HG02938 (cell line): ENCODE data around the gene TCF12.
"Not testable (repeated sequence)": the region's sequence is repeated elsewhere in the genome, so short reads cannot be mapped to it uniquely, and the experiment has no call there.

Source experiments
- ATAC-seq: cut with Tn5 transposase; IDR thresholded peaks from one replicate; pipeline ENCODE4 v1.9.1; 2021; ENCODE audit warnings: mild to moderate bottlenecking, moderate library complexity; ENCODE audit not compliant: unreplicated experiment

The TCF12 gene

DNA sequence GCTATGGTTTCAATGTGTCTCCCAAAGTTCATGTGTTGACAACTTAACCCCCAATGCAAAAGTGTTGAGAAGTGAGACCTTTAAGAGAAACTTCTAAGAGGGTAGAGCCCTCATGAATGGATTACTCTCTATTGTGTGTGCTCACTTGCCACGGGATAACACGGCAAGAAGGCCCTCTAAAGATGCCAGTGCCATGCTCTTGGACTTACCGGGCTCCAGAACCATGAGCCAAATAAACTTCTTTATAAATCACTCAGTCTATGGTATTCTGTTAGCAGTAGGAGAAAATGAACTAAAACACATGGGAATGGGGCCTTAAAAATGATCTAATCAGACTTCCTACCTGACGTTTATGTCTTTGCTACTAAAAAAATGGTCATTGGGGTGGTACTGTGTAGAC lies 2.6 kb upstream of the TCF12 start:
- no peak for ATAC-seq

DNA sequence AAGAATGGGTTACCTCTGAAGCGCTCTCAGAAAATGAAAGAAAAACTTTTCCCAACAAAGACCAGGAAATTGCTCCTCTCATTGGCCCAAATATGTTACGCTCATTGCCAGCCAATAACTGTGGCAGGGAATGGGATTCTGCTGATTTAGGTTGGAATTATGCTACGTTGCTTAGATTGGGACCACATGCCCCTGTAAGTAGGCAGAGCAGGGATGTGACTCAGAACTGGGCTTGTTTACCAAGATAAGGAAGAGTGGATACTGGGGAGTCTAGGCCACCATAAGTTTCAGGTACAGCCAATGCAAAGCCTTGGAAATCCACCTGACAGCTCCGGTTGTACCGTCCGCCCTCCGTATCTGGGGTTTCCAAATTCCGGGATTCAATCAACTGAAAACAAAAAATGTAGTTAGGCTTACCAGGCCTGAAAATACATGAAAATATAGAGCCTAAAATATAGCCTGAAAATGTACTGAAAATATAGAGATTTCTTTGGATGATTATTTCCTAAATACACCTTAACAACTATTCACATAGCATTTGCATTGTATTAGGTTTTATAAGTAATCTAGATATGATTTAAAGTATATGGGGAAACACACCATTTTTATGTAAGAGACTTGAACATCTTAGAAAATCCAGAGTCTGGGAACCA lies 1.5 kb upstream of the TCF12 start:
- ATAC-seq = no peak

DNA sequence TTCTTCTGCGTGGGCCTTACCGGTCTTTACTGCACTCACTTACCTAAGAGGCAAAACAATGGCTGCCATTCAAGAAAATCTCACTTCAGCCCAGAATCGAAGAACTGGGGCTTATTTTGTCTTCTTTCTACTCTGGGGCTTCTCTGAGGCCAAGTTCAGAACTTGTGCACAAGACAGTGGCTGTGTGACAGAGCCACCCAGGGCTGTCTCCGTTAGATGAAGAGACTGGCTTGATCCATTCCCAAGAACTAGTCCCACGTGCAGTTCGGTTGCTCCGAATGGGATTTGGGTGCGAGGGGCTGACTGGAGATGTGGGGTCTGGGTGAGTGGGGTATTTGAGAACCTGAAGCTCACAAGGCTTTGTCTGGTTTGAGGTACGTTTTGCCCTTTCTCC lies 795 bp upstream of the TCF12 start:
- ATAC-seq = no peak

DNA sequence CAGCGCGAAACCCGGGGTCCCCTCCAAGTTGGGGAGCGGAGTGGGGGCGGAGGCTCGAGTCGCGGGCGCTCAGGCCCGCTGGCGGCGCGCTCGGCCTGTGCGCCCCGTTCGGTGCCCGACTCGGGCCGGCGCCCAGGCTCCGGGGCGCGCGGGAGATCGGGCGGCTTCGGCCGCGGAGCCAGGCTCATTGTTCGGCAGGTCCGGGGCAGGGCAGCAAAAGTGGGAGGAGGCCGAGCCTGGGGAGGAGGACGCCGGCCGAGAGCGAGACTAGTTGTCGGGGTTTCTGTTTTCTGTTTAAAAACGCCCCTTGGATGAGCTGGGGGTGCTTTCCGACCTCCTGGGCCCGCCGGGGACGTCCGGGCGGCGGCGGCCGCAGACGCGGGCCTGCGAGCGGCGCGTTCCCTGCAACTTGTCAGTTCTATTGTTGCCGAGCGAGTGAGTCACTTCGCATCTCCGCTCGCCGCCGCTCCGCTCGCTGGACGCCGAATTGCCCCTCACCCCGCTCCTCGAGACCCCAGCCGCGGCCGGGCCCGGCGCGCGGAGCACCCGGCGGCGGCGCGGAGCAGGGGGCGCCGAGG lies 676 bp downstream of the TCF12 start:
- peak; percentile 37 for ATAC-seq

DNA sequence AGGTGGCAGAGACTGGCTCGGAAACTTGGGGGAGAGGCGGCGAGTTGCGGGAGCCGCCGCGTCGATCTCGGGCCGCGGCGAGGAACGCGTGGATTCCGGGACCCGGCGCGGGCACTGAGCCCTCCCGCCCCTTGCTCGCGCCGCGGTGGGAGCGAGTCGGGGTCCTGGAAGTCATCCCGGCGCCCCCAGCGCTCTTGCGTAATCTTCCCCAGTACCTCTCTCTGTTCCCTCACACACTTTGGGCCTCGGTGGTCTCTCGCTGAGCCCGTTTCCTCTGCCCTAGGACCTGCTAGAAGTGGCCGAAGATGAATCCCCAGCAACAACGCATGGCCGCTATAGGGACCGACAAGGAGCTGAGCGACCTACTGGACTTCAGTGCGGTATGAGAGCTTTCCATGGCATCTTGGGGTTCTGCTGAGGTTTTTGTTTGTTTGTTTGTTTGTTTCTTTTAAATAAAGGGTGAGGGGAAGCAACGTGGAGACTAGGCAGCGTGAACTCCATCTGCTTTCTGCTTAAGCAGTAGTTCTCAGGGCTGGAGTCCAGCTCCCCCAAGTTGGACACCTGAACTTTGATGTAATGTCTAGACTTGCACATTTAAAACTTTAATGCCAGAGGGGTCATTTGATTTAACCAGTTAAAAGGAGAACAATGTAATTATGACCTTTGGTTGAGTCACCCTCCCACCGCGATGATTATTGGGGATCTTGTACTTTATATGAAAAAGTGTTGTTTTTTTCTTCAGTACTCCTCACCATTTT lies 1.3 kb downstream of the TCF12 start:
- ATAC-seq = no peak

DNA sequence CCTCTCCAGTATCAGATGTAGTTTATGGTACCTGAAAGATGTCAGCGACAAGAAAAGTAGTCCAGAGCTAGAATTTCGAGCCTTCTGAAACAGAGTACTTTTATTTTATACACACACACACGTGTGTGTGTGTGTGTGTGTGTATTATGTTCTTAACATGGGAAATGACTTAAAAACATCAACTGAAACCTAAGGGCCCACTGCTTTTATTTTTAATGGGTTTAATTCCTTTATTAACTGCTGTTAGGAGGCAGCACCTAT lies 1.9 kb downstream of the TCF12 start:
- ATAC-seq = no peak

DNA sequence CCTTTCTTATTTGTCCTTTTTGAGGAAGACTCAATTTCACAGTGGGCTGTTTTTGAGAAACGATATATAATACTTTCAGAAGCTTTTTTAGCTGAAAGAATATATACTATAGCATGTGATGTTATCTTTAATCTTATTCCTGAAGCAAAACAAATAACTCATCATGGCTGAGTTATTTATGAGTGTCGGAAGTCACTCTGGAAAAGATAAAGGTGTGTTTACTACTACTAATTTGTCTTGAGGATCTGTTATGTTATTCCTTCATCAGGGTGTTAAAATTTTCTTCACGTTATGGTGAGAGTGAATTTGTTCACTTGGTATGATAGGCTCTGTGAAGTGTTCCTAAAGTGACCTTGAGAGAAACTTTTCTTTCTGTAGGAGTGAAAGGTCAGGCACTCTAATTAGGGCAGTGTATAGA lies 4.7 kb downstream of the TCF12 start:
- ATAC-seq = no peak

DNA sequence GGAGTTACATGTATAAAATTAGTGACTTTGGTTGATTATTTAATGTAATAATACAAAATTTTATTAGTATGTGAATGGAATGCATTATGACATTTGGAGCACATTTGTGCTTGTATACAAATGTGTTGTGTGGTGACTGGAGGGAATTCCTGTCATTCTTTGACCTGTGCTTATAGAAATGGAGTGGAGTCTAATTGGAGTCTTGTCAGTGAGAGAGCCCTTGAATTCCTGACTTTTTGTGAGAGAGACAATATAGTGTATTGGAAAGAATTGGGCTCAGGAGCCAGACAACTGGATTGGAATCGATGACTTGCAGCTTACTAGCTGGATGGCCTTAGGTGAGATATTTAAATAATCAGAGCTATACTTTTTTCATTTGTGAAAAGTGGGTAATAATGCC lies 9.4 kb downstream of the TCF12 start:
- no peak for ATAC-seq

DNA sequence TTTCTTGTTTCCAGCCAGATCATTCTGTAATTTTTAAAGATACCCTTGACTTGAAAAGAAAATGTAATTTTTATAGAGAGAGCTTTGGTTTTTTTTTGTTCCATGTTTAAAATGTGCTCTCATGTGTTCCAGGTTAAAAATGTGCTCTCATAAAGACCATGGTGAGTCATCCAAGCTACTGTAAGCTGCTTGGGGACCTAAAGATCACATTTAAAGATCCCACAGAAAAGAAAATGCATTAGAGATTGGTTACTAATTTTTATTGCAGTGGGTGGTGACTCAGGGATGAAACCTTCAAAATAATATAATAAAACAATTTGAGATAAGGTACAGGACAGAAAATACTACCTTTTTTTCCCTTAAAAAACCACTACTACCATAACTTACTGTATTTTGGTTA lies 11.0 kb downstream of the TCF12 start:
- no peak for ATAC-seq

DNA sequence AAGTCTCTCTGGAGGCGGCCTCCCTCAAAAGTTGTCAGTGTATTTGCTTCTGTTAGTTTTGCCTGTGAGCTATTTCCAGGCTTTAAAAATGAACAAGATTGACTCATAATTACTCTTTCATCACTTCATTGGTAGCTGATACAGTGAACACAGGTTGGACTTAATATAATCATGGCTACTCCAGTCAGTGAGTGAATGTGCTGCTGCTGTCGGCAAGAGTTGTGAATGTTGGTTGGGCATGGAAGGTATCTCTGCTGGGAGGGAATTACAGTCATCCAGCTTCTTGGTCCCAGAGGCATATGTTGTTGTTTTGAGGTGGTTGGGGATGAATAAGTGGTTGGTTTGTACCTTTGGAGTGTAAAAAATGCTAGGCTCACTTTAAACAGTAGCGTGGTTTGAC lies 11.5 kb downstream of the TCF12 start:
- no peak for ATAC-seq

DNA sequence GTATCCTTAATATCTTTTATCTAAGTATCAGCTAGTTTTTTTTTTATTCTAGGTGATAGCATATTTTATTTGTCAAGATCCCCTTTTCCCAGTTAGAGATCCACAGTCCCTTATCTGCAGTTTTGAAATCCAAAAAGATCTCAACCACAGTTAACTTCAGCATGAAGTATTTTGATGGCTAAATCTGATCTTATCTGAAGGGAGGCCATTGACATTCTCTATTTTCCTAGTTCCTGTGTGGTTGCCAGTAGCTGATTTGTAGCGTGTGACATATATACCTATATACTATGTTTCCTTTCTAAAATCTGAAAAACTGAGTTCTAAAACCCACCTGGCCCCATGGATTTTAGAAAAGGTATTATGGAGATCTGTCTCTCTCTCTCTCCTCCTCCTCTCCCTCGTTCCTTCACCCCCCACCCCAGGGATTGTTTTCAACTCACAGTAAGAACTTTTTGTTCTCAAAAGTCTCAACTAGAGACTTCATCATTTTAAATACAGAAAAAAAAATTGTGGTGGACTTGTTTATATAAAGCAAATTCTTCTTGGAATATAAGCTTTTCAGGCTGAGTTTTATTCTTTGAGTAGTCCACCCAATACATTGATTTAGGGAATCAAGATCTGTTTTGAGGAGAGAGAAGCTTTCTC lies 12.3 kb downstream of the TCF12 start:
- no peak for ATAC-seq

DNA sequence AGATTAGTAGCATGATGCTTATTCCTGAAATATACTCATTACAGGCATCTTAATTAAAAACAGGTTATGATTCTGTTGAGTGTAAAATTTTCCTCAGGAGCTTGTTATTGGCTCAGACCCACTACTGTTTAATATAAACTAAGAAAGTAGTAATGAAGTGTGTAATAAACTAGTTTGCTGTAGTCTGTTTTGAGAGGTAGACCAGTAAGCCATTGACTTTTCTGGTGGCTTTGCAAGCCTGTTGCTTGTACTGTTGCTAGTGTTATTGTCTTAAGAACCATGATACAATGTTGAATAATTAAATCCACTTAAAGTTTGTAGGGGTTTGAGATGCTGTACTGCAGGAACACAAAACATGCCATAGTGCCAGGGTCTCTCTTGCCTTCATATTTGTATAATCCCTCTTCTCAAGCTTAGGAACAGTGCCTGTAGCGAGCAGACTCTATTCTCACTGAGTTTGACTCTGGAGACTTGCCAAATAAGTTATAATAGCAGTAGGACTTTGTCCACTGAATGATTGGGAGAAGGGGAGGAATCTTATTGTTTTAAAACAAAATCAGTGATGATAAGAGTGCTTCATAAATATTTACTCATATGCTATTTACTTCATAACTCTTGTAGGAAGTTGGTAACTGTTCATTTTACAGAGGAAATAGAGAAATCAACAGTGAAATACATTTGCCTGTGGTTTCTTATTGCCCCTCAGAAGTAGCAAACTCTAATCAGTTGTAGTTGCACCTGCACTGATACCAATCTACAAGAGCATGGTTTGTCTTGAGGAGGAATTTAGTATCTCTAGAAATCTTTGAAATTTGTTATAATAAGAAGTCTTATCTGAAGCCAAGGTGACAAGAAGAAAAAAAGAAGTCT lies 13.4 kb downstream of the TCF12 start:
- ATAC-seq = no peak

DNA sequence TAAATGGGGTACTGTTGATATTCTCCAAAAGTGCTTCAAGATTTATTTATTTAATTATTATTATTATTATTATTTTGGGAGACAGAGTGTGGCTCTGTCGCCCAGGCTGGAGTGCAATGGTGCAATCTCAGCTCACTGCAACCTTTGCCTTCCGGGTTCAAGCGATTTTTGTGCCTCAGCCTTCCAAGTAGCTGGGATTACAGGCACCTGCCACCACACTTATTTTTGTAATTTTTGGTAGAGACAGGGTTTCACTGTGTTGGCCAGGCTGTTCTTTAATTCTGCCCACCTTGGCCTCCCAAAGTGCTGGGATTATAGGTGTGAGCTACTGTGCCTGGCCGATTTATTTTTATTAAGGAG lies 14.0 kb downstream of the TCF12 start:
- not testable (repeated sequence) for ATAC-seq

DNA sequence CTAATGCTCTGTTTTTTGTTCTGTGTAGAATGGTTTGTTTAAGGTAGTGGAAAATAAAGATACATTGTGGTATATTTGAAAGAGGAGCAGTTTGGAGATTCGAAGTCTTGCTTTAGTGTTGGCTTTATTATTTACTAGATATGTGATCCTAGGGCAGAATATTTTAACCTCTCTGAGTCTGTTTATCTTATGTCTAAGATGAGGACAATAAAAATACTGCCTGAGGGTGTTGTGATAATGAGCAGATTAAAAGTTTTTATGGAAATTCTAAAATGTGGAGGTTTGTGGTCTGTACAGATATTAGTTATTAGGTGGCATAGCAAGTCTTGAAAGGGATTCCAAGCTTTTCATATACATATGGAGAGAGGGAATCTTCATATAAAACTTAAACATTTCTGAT lies 15.0 kb downstream of the TCF12 start:
- ATAC-seq = no peak

DNA sequence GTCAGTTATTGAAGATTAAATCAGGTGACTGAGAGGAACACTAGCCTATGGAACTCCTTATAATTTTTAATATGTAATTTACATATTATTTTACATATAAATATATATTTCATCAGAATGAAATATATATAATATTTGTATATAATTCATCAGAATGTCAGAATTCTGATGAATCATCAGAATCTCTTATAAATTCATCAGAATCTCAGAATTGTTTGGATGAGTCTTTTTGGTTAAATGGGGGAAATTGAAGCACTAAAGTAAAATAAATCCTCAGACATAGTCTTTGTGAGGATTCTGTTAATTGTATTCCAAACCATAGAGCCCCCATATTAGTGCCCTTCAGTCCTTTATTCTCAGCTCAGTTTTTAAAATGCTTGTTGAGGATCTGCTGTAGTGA lies 15.4 kb downstream of the TCF12 start:
- ATAC-seq = no peak

DNA sequence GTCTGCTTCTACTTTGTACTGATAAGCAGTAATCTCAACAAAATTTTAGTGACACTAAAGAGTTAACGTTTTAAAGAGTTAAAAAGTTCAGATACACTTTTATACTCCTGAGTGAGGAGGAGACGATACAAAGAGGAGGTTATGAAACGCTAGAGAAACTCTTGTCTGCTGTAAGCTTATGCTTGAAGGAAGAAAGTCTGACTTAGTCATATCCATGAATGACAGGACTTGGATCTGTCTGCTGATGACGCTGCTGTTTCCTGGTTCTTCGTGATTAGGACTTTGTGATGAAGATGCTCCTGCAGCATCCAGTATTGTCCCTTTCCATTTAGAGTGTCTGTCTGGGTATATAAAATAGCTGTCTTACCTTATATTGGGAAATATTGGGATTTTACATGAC lies 15.8 kb downstream of the TCF12 start:
- ATAC-seq = no peak

DNA sequence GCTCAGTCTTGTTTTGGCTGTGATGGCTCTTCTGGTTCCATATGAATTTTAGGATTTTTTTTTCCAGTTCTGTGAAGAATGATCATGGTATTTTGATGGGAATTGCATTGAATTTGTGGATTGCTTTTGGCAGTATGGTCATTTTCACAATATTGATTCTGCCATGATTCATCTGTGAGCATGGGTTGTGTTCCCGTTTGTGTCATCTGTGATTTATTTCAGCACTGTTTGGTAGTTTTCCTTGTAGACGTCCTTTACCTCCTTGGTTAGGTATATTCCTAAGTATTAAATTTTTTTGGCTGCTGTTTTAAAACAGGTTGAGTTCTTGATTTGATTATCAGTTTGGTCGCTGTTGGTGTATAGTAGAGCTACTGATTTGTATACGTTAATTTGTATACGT lies 18.5 kb downstream of the TCF12 start:
- ATAC-seq = no peak

DNA sequence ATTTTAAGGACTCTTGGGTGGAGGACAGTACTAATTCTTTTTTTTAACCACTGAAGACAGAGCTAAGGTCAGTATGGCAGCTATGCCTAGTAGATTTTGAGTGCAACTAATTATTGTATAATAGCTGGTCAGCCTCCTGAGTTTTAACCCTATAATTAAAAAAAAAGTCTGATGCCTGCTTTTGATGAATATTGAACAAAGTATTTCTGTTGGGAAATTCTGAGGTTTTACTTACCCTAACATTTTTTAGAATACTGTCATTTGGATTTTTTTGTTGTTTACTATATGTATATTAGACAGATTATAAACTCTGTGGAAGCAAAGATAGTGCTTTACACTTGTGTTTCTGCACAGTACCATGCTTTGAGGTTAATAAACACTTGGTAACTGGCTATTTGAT lies 20.8 kb downstream of the TCF12 start:
- no peak for ATAC-seq

DNA sequence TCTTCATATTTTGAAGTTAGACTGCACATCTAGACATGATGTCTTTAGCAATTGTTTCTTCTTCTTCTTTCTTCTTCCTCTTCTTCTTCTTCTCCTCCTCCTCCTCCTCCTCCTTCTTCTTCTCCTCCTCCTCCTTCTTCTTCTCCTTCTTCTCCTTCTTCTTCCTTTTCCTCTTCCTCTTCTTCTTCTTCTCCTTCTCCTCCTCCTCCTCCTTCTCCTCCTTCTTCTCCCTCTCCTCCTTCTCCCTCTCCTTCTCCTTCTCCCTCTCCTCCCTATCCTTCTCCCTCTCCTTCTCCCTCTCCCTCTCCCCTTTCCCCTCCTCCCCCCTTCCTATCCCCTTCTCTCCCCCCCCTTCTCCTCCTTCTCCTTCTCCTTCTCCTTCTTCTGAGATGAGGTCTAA lies 21.9 kb downstream of the TCF12 start:
- ATAC-seq = no peak

DNA sequence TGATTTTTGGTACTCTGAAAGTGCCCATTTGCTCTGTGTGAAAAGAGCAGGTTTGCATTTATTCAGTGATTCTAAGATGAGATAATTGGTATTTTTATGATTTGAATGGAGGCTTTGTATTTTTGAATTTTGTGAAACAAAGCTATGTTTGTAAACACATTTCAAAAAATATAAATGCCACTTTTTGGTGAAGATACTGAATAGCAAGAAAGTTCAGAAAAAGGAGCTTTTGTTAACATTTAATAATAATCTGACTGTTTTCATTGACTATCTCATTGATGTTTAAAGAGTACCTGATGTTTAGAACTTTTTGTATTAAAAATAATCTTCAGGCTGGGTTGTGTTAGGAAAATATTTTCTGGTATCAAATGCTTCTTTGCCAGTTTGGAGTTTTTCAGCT lies 23.7 kb downstream of the TCF12 start:
- no peak for ATAC-seq

DNA sequence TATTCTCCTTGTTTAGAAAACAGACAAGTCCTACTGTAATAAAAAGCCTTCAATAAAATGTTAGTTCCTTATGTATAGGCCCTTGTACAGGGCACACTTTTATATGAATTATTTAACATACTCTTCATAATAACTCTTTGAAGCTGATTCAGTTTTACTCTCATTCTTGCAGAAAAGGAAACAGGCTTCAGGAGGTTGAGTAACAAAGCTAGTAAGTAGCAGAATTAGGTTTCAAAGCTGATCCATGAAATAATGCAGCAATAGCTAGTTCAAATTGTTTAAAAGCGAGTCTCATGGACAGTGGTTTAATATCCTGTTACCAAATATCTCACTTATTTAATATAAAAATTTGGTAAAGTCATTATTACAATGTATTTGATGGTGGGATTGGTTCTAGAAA lies 25.0 kb downstream of the TCF12 start:
- ATAC-seq = no peak
